ENCODE results near the gene CAMSAP1.

- TF ChIP-seq TAF1 (IDR thresholded peaks at IDR 0.05; ENCODE audit: borderline replicate concordance, low read depth, low read length) = no peak
- no peak for TF ChIP-seq POLR2A (IDR thresholded peaks at IDR 0.05; ENCODE audit: low read depth, low read length)
Observed at GRCh38 chr9:135887021-135887507, 20.3 kb downstream of the CAMSAP1 start.
